Measurements from ENCODE around the gene SKA2. TPM values are rescaled to one million over a fixed set of nuclear protein-coding genes. Genes with fewer than 3 reads are reported as not detected.

Gene SKA2
- total RNA-seq, 2 donors from 2014 or later = 5.6 to 10.9 TPM

- no peak for TF ChIP-seq POLR2A (IDR thresholded peaks at IDR 0.05)
- TF ChIP-seq, protein P1, sequence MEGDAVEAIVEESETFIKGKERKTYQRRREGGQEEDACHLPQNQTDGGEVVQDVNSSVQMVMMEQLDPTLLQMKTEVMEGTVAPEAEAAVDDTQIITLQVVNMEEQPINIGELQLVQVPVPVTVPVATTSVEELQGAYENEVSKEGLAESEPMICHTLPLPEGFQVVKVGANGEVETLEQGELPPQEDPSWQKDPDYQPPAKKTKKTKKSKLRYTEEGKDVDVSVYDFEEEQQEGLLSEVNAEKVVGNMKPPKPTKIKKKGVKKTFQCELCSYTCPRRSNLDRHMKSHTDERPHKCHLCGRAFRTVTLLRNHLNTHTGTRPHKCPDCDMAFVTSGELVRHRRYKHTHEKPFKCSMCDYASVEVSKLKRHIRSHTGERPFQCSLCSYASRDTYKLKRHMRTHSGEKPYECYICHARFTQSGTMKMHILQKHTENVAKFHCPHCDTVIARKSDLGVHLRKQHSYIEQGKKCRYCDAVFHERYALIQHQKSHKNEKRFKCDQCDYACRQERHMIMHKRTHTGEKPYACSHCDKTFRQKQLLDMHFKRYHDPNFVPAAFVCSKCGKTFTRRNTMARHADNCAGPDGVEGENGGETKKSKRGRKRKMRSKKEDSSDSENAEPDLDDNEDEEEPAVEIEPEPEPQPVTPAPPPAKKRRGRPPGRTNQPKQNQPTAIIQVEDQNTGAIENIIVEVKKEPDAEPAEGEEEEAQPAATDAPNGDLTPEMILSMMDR (IDR thresholded peaks at IDR 0.05) = peak in 6 of 7 experiments; percentile 29 to 41 (median 36)
- ATAC-seq (no peak), DNase-seq (peak in 3 of 4 donors; percentile 5 to 46 (median 29))
- WGBS, 2 donors = 63 to 72% methylated on average over 2 of the region's 2 CpGs
- H3K27ac ChIP-seq = no peak overlapping the region
- intact Hi-C loops (cut with DNase I) = no loop called here
- H3K4me1 ChIP-seq = no peaks in the 10 kb centered on the region
- H3K27me3 ChIP-seq = no peaks in the 10 kb centered on the region
- H3K36me3 ChIP-seq (replicated peaks in 1 of 2; ENCODE audit: insufficient read depth in 1 of 2, low read depth in 2 of 2) = no peaks in the 10 kb centered on the region
- no peaks in the 10 kb centered on the region for H3K9me3 ChIP-seq
- no peak overlapping the region for H3K4me3 ChIP-seq
Observed at GRCh38 chr17:59165933-59166342, 11.0 kb upstream of the SKA2 start.

GRCh38 chr17:59161477-59161876 lies 6.5 kb upstream of the SKA2 start:
- H3K4me1 ChIP-seq = no peaks in the 10 kb centered on the region
- H3K4me3 ChIP-seq = no peak overlapping the region
- H3K9me3 ChIP-seq = no peaks in the 10 kb centered on the region
- no peaks in the 10 kb centered on the region for H3K36me3 ChIP-seq (replicated peaks in 1 of 2; ENCODE audit: insufficient read depth in 1 of 2, low read depth in 2 of 2)
- H3K27ac ChIP-seq = no peak overlapping the region
- intact Hi-C loops (cut with DNase I) = no loop called here
- TF ChIP-seq, protein P1 (IDR thresholded peaks at IDR 0.05) = no peak
- TF ChIP-seq POLR2A (IDR thresholded peaks at IDR 0.05) = no peak
- DNase-seq (no peak), ATAC-seq (no peak)
- no peaks in the 10 kb centered on the region for H3K27me3 ChIP-seq
- 100% methylated on average over 2 of the region's 2 CpGs for WGBS, 2 donors

DNA sequence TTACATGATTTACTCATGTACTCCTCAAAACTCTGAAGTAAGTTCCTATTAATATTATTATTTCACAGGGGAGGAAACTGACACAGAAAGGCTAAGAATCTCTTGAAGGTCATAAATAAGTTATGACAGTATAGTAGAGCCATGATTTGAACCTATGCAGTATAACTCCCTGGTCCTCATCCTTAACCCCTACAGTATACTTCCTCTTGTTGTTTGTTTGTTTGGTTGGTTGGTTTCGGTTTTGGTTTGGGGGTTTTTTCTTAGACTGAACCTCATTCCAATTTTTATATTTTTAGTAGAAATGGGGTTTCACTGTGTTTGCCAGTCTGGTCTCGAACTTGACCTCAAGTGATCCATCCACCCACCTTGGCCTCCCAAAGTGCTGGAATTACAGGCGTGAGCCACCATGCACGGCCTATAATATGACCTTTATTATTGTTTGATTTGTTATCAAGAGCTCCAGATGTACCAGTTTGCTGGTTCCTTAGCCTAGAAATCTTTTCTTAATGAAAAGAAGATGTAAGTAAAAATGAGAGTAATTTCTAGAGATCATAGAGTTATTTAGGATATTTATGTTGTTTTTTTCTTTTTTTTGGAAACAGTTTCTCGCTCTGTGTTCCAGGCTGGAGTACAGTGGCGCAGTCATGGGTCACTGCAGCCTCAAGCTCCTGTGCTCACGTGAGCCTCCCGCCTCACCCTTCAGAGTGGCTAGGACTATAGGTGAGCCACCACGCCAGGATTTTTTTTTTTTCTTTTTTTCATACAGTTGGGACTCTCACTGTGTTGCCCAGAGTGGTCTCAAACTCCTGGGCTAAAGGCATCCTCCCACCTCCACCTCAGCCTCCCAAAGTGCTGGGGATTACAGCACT lies 5.4 kb upstream of the SKA2 start:
- Histone ChIP-seq H3K36me3 (replicated peaks in 1 of 2; ENCODE audit: insufficient read depth in 1 of 2, low read depth in 2 of 2) (no peaks in the 10 kb centered on the region), H3K4me1 (peaks cover 6% of the 10 kb centered on the region), H3K4me3 (no peak overlapping the region), H3K9me3 (no peaks in the 10 kb centered on the region), H3K27ac (no peak overlapping the region), H3K27me3 (no peaks in the 10 kb centered on the region)
- TF ChIP-seq POLR2A (IDR thresholded peaks at IDR 0.05) = no peak
- TF ChIP-seq, protein P1 (IDR thresholded peaks at IDR 0.05) = no peak
- no peak for DNase-seq
- intact Hi-C loops (cut with DNase I) = no loop called here
- ATAC-seq = no peak
- WGBS, 2 donors = 86% methylated on average over 9 of the region's 9 CpGs

GRCh38 chr17:59155439-59156177 lies 622 bp upstream of the SKA2 start, which contains the start of gene PRR11:
TSS of gene PRR11 (plus strand) at chr17:59155746. CDS start at chr17:59169753, 14,007 bp downstream.
- Histone ChIP-seq H3K4me3 (peak within 1 kb of the TSS; percentile 44 to 75), H3K36me3 (replicated peaks in 1 of 2; ENCODE audit: insufficient read depth in 1 of 2, low read depth in 2 of 2) (no peaks in the 10 kb centered on the region), H3K27ac (peak within 1 kb of the TSS; percentile 60 to 87 (median 73)), H3K9me3 (no peaks in the 10 kb centered on the region), H3K27me3 (no peaks in the 10 kb centered on the region), H3K4me1 (peaks cover 15% of the 10 kb centered on the region)
- ATAC-seq (peak; percentile 91), DNase-seq (peak; percentile 94 to 99 (median 98))
- WGBS, 2 donors = 1% methylated on average over 25 of the region's 25 CpGs
- no peak for TF ChIP-seq POLR2A (IDR thresholded peaks at IDR 0.05)
- TF ChIP-seq, protein P1 (IDR thresholded peaks at IDR 0.05) = no peak
- intact Hi-C loops (cut with DNase I) = no loop called here
